ENCODE data around the gene ZFR2.

GRCh38 chr19:3844596-3844995 lies 24.2 kb downstream of the ZFR2 start:
- TF ChIP-seq CTCF (IDR thresholded peaks at IDR 0.05; ENCODE audit: low read depth, low read length, missing input control) = no peak
- no peak for TF ChIP-seq JUND (IDR thresholded peaks at IDR 0.05)
- no peak for TF ChIP-seq SP1 (IDR thresholded peaks at IDR 0.05)
- TF ChIP-seq, protein P1, sequence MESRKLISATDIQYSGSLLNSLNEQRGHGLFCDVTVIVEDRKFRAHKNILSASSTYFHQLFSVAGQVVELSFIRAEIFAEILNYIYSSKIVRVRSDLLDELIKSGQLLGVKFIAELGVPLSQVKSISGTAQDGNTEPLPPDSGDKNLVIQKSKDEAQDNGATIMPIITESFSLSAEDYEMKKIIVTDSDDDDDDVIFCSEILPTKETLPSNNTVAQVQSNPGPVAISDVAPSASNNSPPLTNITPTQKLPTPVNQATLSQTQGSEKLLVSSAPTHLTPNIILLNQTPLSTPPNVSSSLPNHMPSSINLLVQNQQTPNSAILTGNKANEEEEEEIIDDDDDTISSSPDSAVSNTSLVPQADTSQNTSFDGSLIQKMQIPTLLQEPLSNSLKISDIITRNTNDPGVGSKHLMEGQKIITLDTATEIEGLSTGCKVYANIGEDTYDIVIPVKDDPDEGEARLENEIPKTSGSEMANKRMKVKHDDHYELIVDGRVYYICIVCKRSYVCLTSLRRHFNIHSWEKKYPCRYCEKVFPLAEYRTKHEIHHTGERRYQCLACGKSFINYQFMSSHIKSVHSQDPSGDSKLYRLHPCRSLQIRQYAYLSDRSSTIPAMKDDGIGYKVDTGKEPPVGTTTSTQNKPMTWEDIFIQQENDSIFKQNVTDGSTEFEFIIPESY (IDR thresholded peaks at IDR 0.05) = no peak
- TF ChIP-seq, protein P2, sequence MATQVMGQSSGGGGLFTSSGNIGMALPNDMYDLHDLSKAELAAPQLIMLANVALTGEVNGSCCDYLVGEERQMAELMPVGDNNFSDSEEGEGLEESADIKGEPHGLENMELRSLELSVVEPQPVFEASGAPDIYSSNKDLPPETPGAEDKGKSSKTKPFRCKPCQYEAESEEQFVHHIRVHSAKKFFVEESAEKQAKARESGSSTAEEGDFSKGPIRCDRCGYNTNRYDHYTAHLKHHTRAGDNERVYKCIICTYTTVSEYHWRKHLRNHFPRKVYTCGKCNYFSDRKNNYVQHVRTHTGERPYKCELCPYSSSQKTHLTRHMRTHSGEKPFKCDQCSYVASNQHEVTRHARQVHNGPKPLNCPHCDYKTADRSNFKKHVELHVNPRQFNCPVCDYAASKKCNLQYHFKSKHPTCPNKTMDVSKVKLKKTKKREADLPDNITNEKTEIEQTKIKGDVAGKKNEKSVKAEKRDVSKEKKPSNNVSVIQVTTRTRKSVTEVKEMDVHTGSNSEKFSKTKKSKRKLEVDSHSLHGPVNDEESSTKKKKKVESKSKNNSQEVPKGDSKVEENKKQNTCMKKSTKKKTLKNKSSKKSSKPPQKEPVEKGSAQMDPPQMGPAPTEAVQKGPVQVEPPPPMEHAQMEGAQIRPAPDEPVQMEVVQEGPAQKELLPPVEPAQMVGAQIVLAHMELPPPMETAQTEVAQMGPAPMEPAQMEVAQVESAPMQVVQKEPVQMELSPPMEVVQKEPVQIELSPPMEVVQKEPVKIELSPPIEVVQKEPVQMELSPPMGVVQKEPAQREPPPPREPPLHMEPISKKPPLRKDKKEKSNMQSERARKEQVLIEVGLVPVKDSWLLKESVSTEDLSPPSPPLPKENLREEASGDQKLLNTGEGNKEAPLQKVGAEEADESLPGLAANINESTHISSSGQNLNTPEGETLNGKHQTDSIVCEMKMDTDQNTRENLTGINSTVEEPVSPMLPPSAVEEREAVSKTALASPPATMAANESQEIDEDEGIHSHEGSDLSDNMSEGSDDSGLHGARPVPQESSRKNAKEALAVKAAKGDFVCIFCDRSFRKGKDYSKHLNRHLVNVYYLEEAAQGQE (IDR thresholded peaks at IDR 0.05) = no peak
